GM21447 (cell line): ENCODE measurements around the gene SAP25.
"Not testable (repeated sequence)": the region's sequence is repeated elsewhere in the genome, so short reads cannot be mapped to it uniquely, and the experiment has no call there.

ENCODE experiments used
- ATAC-seq: cut with Tn5 transposase; IDR thresholded peaks from one replicate; pipeline ENCODE4 v1.9.1; 2021; ENCODE audit not compliant: unreplicated experiment

Gene SAP25

GRCh38 chr7:100562195-100563099 is 11.3 kb downstream of the SAP25 start:
- no peak for ATAC-seq

- no peak for ATAC-seq
Observed at GRCh38 chr7:100561491-100562194, 12.1 kb downstream of the SAP25 start.

GRCh38 chr7:100559127-100559526 is 14.6 kb downstream of the SAP25 start:
- ATAC-seq = no peak

GRCh38 chr7:100556541-100556940 is 17.2 kb downstream of the SAP25 start:
- ATAC-seq = no peak

GRCh38 chr7:100555701-100556100 is 18.0 kb downstream of the SAP25 start:
- no peak for ATAC-seq

GRCh38 chr7:100553032-100553431 is 20.7 kb downstream of the SAP25 start:
- ATAC-seq = no peak

GRCh38 chr7:100552532-100552931 is 21.2 kb downstream of the SAP25 start:
- ATAC-seq = no peak

GRCh38 chr7:100548446-100548845 is 25.3 kb downstream of the SAP25 start:
- not testable (repeated sequence) for ATAC-seq

- no peak for ATAC-seq
Observed at GRCh38 chr7:100547872-100548271, 25.8 kb downstream of the SAP25 start.

- no peak for ATAC-seq
Observed at GRCh38 chr7:100546926-100547800, 26.5 kb downstream of the SAP25 start.

- ATAC-seq = peak; percentile 52
Observed at GRCh38 chr7:100546129-100546925, 27.4 kb downstream of the SAP25 start.

GRCh38 chr7:100545360-100546128 is 28.2 kb downstream of the SAP25 start:
- peak; percentile 58 for ATAC-seq

- no peak for ATAC-seq
Observed at GRCh38 chr7:100544967-100545359, 28.7 kb downstream of the SAP25 start.

- ATAC-seq = no peak
Observed at GRCh38 chr7:100544386-100544785, 29.3 kb downstream of the SAP25 start.

- no peak for ATAC-seq
Observed at GRCh38 chr7:100543586-100543985, 30.1 kb downstream of the SAP25 start.

GRCh38 chr7:100541309-100541708 is 32.4 kb downstream of the SAP25 start:
- ATAC-seq = not testable (repeated sequence)

GRCh38 chr7:100540073-100540723 is 33.5 kb downstream of the SAP25 start:
- ATAC-seq = no peak

- ATAC-seq = peak; percentile 4
Observed at GRCh38 chr7:100539436-100540006, 34.2 kb downstream of the SAP25 start.
